Parathyroid adenoma (tissue), 2 donors: Measurements from ENCODE around the gene UNK.

Experiments
- H2AFZ ChIP-seq: fragments of 300-600 bp; sonication (generic); one replicate; pipeline ENCODE4 v1.7.0; 2017; ENCODE audit warnings: antibody characterized with exemption, mild to moderate bottlenecking
- H3K27ac ChIP-seq: fragments of 300-600 bp; sonication (generic); one replicate; pipeline ENCODE4 v1.7.0; 2017
- H3K27me3 ChIP-seq: fragments of 300-600 bp; sonication (generic); one replicate; pipeline ENCODE4 v1.7.0; 2017; ENCODE audit warnings: low read length; ENCODE audit not compliant: control insufficient read depth, insufficient read depth
- H3K36me3 ChIP-seq: fragments of 300-600 bp; sonication (generic); one replicate; pipeline ENCODE4 v1.7.0; 2017; ENCODE audit warnings: low read length; ENCODE audit not compliant: control insufficient read depth, insufficient read depth
- H3K4me1 ChIP-seq: fragments of 300-600 bp; sonication (generic); one replicate; pipeline ENCODE4 v1.7.0; 2017; ENCODE audit warnings: control low read depth
- H3K4me2 ChIP-seq: fragments of 300-600 bp; sonication (generic); one replicate; pipeline ENCODE4 v1.7.0; 2017; ENCODE audit warnings: low read length
- H3K4me3 ChIP-seq: fragments of 300-600 bp; sonication (generic); one replicate; pipeline ENCODE4 v1.7.0; 2017; ENCODE audit warnings: low read depth, low read length
- H3K79me2 ChIP-seq: fragments of 300-600 bp; sonication (generic); one replicate; pipeline ENCODE4 v1.7.0; 2017; ENCODE audit warnings: control low read depth
- H3K9ac ChIP-seq: fragments of 300-600 bp; sonication (generic); one replicate; pipeline ENCODE4 v1.7.0; 2017; ENCODE audit warnings: mild to moderate bottlenecking
- H3K9me3 ChIP-seq: fragments of 300-600 bp; sonication (generic); one replicate; pipeline ENCODE4 v1.7.0; 2017; ENCODE audit warnings: low read length; ENCODE audit not compliant: control insufficient read depth
- CTCF ChIP-seq: fragments of 300-600 bp; sonication (generic); IDR thresholded peaks from one replicate; pipeline ENCODE4 v1.7.0; 2017; ENCODE audit warnings: antibody characterized with exemption, mild to moderate bottlenecking
- donor health status: primary hyperparathyroidism.

The UNK gene

GRCh38 chr17:75815399-75815798, 30.8 kb downstream of the UNK start:
- no peak overlapping the region for H3K9ac ChIP-seq
- no peak overlapping the region for H3K4me2 ChIP-seq
- no peak for TF ChIP-seq CTCF
- H3K79me2 ChIP-seq, result peaks cover 7% of the 10 kb centered on the region
- no peaks in the 10 kb centered on the region for H3K9me3 ChIP-seq
- no peak overlapping the region for H2AFZ ChIP-seq
- no peaks in the 10 kb centered on the region for H3K36me3 ChIP-seq
- H3K4me3 ChIP-seq, result no peak overlapping the region
- no peaks in the 10 kb centered on the region for H3K27me3 ChIP-seq
- H3K4me1 ChIP-seq, result no peaks in the 10 kb centered on the region
- H3K27ac ChIP-seq, result no peak overlapping the region

GRCh38 chr17:75816693-75817092, 32.1 kb downstream of the UNK start:
- Histone ChIP-seq H2AFZ (no peak overlapping the region), H3K79me2 (peaks cover 3% of the 10 kb centered on the region), H3K36me3 (no peaks in the 10 kb centered on the region), H3K27ac (no peak overlapping the region), H3K9me3 (no peaks in the 10 kb centered on the region), H3K4me1 (no peaks in the 10 kb centered on the region), H3K27me3 (no peaks in the 10 kb centered on the region), H3K4me3 (no peak overlapping the region), H3K9ac (no peak overlapping the region), H3K4me2 (no peak overlapping the region)
- no peak for TF ChIP-seq CTCF

GRCh38 chr17:75817571-75817970, 33.0 kb downstream of the UNK start:
- no peaks in the 10 kb centered on the region for H3K9me3 ChIP-seq
- H3K36me3 ChIP-seq, result no peaks in the 10 kb centered on the region
- no peak overlapping the region for H3K4me3 ChIP-seq
- no peak for TF ChIP-seq CTCF
- H3K27ac ChIP-seq, result no peak overlapping the region
- no peaks in the 10 kb centered on the region for H3K27me3 ChIP-seq
- peaks cover under 1% of the 10 kb centered on the region for H3K79me2 ChIP-seq
- no peak overlapping the region for H3K9ac ChIP-seq
- no peak overlapping the region for H2AFZ ChIP-seq
- no peak overlapping the region for H3K4me2 ChIP-seq
- peaks cover 3% of the 10 kb centered on the region for H3K4me1 ChIP-seq

- TF ChIP-seq CTCF, result no peak
- Histone ChIP-seq H3K36me3 (no peaks in the 10 kb centered on the region), H2AFZ (no peak overlapping the region), H3K27me3 (no peaks in the 10 kb centered on the region), H3K27ac (no peak overlapping the region), H3K9ac (no peak overlapping the region), H3K79me2 (no peaks in the 10 kb centered on the region), H3K9me3 (no peaks in the 10 kb centered on the region), H3K4me1 (peaks cover 3% of the 10 kb centered on the region), H3K4me2 (no peak overlapping the region), H3K4me3 (no peak overlapping the region)
Observed at GRCh38 chr17:75818326-75818885, 33.8 kb downstream of the UNK start.

GRCh38 chr17:75819116-75819515, 34.5 kb downstream of the UNK start:
- Histone ChIP-seq H3K4me2 (no peak overlapping the region), H3K79me2 (no peaks in the 10 kb centered on the region), H3K4me1 (peaks cover 3% of the 10 kb centered on the region), H3K36me3 (no peaks in the 10 kb centered on the region), H3K4me3 (no peak overlapping the region), H3K9ac (no peak overlapping the region), H3K9me3 (no peaks in the 10 kb centered on the region), H3K27me3 (no peaks in the 10 kb centered on the region), H2AFZ (no peak overlapping the region), H3K27ac (no peak overlapping the region)
- no peak for TF ChIP-seq CTCF
